Ishikawa (cell line): ENCODE data around the gene FHIT.

ENCODE experiments used
- CEBPB ChIP-seq: IDR thresholded peaks from 2 replicates; pipeline ENCODE4 v1.6.1; 2012
- CREB1 ChIP-seq: IDR thresholded peaks from 2 replicates; pipeline ENCODE4 v1.6.1; 2012; ENCODE audit warnings: low read depth
- EGR1 ChIP-seq: IDR thresholded peaks from 2 replicates; pipeline ENCODE4 v1.6.1; 2012
- EP300 ChIP-seq: IDR thresholded peaks from 2 replicates; pipeline ENCODE4 v1.6.1; 2012; ENCODE audit warnings: borderline replicate concordance
- FOXM1 ChIP-seq: IDR thresholded peaks from 2 replicates; pipeline ENCODE4 v1.6.1; 2012; ENCODE audit warnings: low read depth, borderline replicate concordance
- MAX ChIP-seq: IDR thresholded peaks from 2 replicates; pipeline ENCODE4 v1.6.1; 2012
- NFIC ChIP-seq: IDR thresholded peaks from 2 replicates; pipeline ENCODE4 v1.6.1; 2012
- RAD21 ChIP-seq: IDR thresholded peaks from 2 replicates; pipeline ENCODE4 v1.6.1; 2012; ENCODE audit warnings: low read depth
- REST ChIP-seq: IDR thresholded peaks from 2 replicates; pipeline ENCODE4 v1.6.1; 2012; ENCODE audit warnings: low read depth, mild to moderate bottlenecking
- TAF1 ChIP-seq: IDR thresholded peaks from 2 replicates; pipeline ENCODE4 v1.6.1; 2012; ENCODE audit warnings: low read depth, mild to moderate bottlenecking
- TCF12 ChIP-seq: IDR thresholded peaks from 2 replicates; pipeline ENCODE4 v1.6.1; 2012; ENCODE audit warnings: low read depth
- TEAD4 ChIP-seq: IDR thresholded peaks from 2 replicates; pipeline ENCODE4 v1.6.1; 2012
- USF1 ChIP-seq: IDR thresholded peaks from 2 replicates; pipeline ENCODE4 v1.6.1; 2012
- YY1 ChIP-seq: IDR thresholded peaks from 2 replicates; pipeline ENCODE4 v1.6.1; 2012; ENCODE audit warnings: low read depth
- ZBTB7A ChIP-seq: IDR thresholded peaks from 2 replicates; pipeline ENCODE4 v1.6.1; 2012; ENCODE audit warnings: low read depth

Gene FHIT

GRCh38 chr3:60912142-60912541 lies 339.1 kb downstream of the FHIT start:
- TF ChIP-seq YY1: no peak
- no peak for TF ChIP-seq CREB1
- no peak for TF ChIP-seq TEAD4
- TF ChIP-seq TCF12: no peak
- TF ChIP-seq REST: no peak
- TF ChIP-seq RAD21: no peak
- TF ChIP-seq TAF1: no peak
- TF ChIP-seq ZBTB7A: no peak
- no peak for TF ChIP-seq EGR1
- TF ChIP-seq MAX: no peak
- TF ChIP-seq EP300: no peak
- no peak for TF ChIP-seq FOXM1
- no peak for TF ChIP-seq CEBPB
- no peak for TF ChIP-seq USF1
- no peak for TF ChIP-seq NFIC

GRCh38 chr3:60909526-60909925 lies 341.7 kb downstream of the FHIT start:
- TF ChIP-seq YY1 (no peak), TCF12 (no peak), MAX (no peak), TEAD4 (no peak), ZBTB7A (no peak), USF1 (no peak), EP300 (no peak), EGR1 (no peak), FOXM1 (no peak), CREB1 (no peak), RAD21 (no peak), CEBPB (no peak), REST (no peak), NFIC (no peak), TAF1 (no peak)

- TF ChIP-seq CEBPB (no peak), EGR1 (no peak), TCF12 (no peak), NFIC (no peak), ZBTB7A (no peak), FOXM1 (no peak), MAX (no peak), USF1 (no peak), YY1 (no peak), TAF1 (no peak), CREB1 (no peak), RAD21 (no peak), TEAD4 (no peak)
These were observed 345.0 kb downstream of the FHIT start for GRCh38 chr3:60906283-60906682.

- TF ChIP-seq EP300 (no peak), FOXM1 (no peak), YY1 (no peak)
These were observed 352.9 kb downstream of the FHIT start for GRCh38 chr3:60898321-60898720.

- TF ChIP-seq TEAD4 (no peak), TCF12 (no peak), ZBTB7A (no peak)
These were observed 357.3 kb downstream of the FHIT start for GRCh38 chr3:60893946-60894345.

GRCh38 chr3:60890226-60890625 lies 361.0 kb downstream of the FHIT start:
- TF ChIP-seq NFIC (peak; percentile 53), ZBTB7A (no peak), EP300 (0 out of 2 replicates have a peak, but pooled peaks have one; percentile 22), TAF1 (no peak), FOXM1 (0 out of 2 replicates have a peak, but pooled peaks have one; percentile 25), TEAD4 (no peak)
